Trophoblast cell (in vitro differentiated cells and primary cell): ENCODE data around the gene PXDN.
A peak's percentile ranks its signal among the peaks of the same experiment; 100 is the strongest.

Experiments
- DNase-seq, 2 donors: peaks; one replicate each; pipeline ENCODE4 v3.0.0-alpha.2; 2016
- H2AFZ ChIP-seq: 2 replicates; pipeline ENCODE4 v1.6.1; 2013; ENCODE audit warnings: low read length, moderate library complexity, mild to moderate bottlenecking; ENCODE audit not compliant: insufficient read depth, poor library complexity
- H2AK5ac ChIP-seq: 2 replicates; pipeline ENCODE4 v1.6.1; 2013; ENCODE audit warnings: mild to moderate bottlenecking, low read length
- H2BK120ac ChIP-seq: 2 replicates; pipeline ENCODE4 v1.6.1; 2013; ENCODE audit warnings: low read length, mild to moderate bottlenecking, moderate library complexity; ENCODE audit not compliant: insufficient read depth, poor library complexity
- H2BK12ac ChIP-seq: 2 replicates; pipeline ENCODE4 v1.6.1; 2013; ENCODE audit warnings: mild to moderate bottlenecking, low read length, moderate library complexity
- H2BK5ac ChIP-seq: 2 replicates; pipeline ENCODE4 v1.6.1; 2013; ENCODE audit warnings: low read length, low read depth, moderate library complexity, mild to moderate bottlenecking; ENCODE audit not compliant: poor library complexity
- H3K14ac ChIP-seq: 2 replicates; pipeline ENCODE4 v1.6.1; 2013; ENCODE audit warnings: mild to moderate bottlenecking, low read length
- H3K18ac ChIP-seq: 2 replicates; pipeline ENCODE4 v1.6.1; 2013; ENCODE audit warnings: mild to moderate bottlenecking, low read length
- H3K23ac ChIP-seq: 2 replicates; pipeline ENCODE4 v1.6.1; 2013; ENCODE audit warnings: low read length
- H3K27ac ChIP-seq: 2 replicates; pipeline ENCODE4 v1.5.1; 2013; ENCODE audit warnings: low read depth, mild to moderate bottlenecking, inconsistent platforms, low read length, moderate library complexity
- H3K27me3 ChIP-seq: 2 replicates; pipeline ENCODE4 v1.6.1; 2013; ENCODE audit warnings: inconsistent platforms, mild to moderate bottlenecking, low read length, moderate library complexity; ENCODE audit not compliant: insufficient read depth
- H3K36me3 ChIP-seq, 2 experiments: 1 replicate in 1 of 2; 2 replicates in 1 of 2; pipeline ENCODE4 v1.6.1; 2013; ENCODE audit warnings: low read length in 2 of 2, mild to moderate bottlenecking in 2 of 2, moderate library complexity in 1 of 2; ENCODE audit not compliant: insufficient read depth in 2 of 2, control insufficient read depth in 1 of 2
- H3K4ac ChIP-seq: 2 replicates; pipeline ENCODE4 v1.6.1; 2013; ENCODE audit warnings: low read depth, mild to moderate bottlenecking, low read length, moderate library complexity
- H3K4me1 ChIP-seq, 2 experiments: 1 replicate in 1 of 2; 2 replicates in 1 of 2; pipeline ENCODE4 v1.6.1; 2013; ENCODE audit warnings: low read length in 2 of 2, mild to moderate bottlenecking in 2 of 2, moderate library complexity in 1 of 2; ENCODE audit not compliant: insufficient read depth in 2 of 2, control insufficient read depth in 1 of 2
- H3K4me2 ChIP-seq: 2 replicates; pipeline ENCODE4 v1.6.1; 2013; ENCODE audit warnings: inconsistent platforms, mild to moderate bottlenecking, low read length, moderate library complexity
- H3K4me3 ChIP-seq: 2 replicates; pipeline ENCODE4 v1.5.1; 2013; ENCODE audit warnings: mild to moderate bottlenecking, low read depth, low read length, inconsistent platforms
- H3K79me1 ChIP-seq: one replicate; pipeline ENCODE4 v1.6.1; 2013; ENCODE audit warnings: low read length
- H3K79me2 ChIP-seq: 2 replicates; pipeline ENCODE4 v1.6.1; 2013; ENCODE audit warnings: low read length, mild to moderate bottlenecking; ENCODE audit not compliant: control insufficient read depth, insufficient read depth, poor library complexity
- H3K9ac ChIP-seq: 2 replicates; pipeline ENCODE4 v1.6.1; 2013; ENCODE audit warnings: mild to moderate bottlenecking, low read length
- H3K9me3 ChIP-seq: 2 replicates; pipeline ENCODE4 v1.6.1; 2013; ENCODE audit warnings: low read depth, mild to moderate bottlenecking, control low read depth, inconsistent platforms, low read length; ENCODE audit not compliant: insufficient read depth
- H4K12ac ChIP-seq: 2 replicates; pipeline ENCODE4 v1.6.1; 2013; ENCODE audit warnings: low read depth, mild to moderate bottlenecking, low read length, moderate library complexity
- H4K8ac ChIP-seq: 2 replicates; pipeline ENCODE4 v1.6.1; 2013; ENCODE audit warnings: low read depth, mild to moderate bottlenecking, low read length, moderate library complexity
- H4K91ac ChIP-seq: one replicate; pipeline ENCODE4 v1.6.1; 2013; ENCODE audit warnings: low read depth, mild to moderate bottlenecking, low read length, moderate library complexity
- WGBS: extraction: QIAGEN DNeasy Blood & Tissue Kit; methylation state at CpG from one replicate; pipeline ENCODE4 v1.1.7; 2013; ENCODE audit warnings: missing lambda C conversion rate; ENCODE audit not compliant: insufficient read length, insufficient coverage; ENCODE audit errors: extremely low coverage; 5-methylcytosine and 5-hydroxymethylcytosine counted together

The PXDN gene

GRCh38 chr2:1722692-1723091 lies 21.6 kb downstream of the PXDN start:
- WGBS, result no CpG with 5 or more reads among the region's 3 CpGs
- no peak overlapping the region for H3K9ac ChIP-seq
- H3K4ac ChIP-seq, result no peak overlapping the region
- H3K36me3 ChIP-seq, result no peaks in the 10 kb centered on the region
- no peak overlapping the region for H2BK12ac ChIP-seq
- no peak overlapping the region for H3K4me2 ChIP-seq
- no peaks in the 10 kb centered on the region for H3K79me2 ChIP-seq
- H4K8ac ChIP-seq, result no peak overlapping the region
- H3K23ac ChIP-seq, result no peak overlapping the region
- H3K4me3 ChIP-seq, result no peak overlapping the region
- no peak overlapping the region for H2AFZ ChIP-seq
- no peak overlapping the region for H4K91ac ChIP-seq
- H3K27ac ChIP-seq, result no peak overlapping the region
- no peak overlapping the region for H2AK5ac ChIP-seq
- H3K9me3 ChIP-seq, result peaks cover 1% of the 10 kb centered on the region
- H3K14ac ChIP-seq, result no peak overlapping the region
- H3K27me3 ChIP-seq, result no peaks in the 10 kb centered on the region
- no peak overlapping the region for H4K12ac ChIP-seq
- no peaks in the 10 kb centered on the region for H3K79me1 ChIP-seq
- DNase-seq, result no peak
- no peak overlapping the region for H2BK120ac ChIP-seq
- peaks cover 0 to 6% of the 10 kb centered on the region in 2 experiments for H3K4me1 ChIP-seq
- no peak overlapping the region for H2BK5ac ChIP-seq
- peak overlapping the region; percentile 10 for H3K18ac ChIP-seq

GRCh38 chr2:1721706-1722646 lies 22.3 kb downstream of the PXDN start:
- H4K12ac ChIP-seq, result no peak overlapping the region
- peak in 1 of 2 donors; percentile 18 for DNase-seq
- WGBS, result no CpG with 5 or more reads among the region's 16 CpGs

GRCh38 chr2:1718339-1719220 lies 25.7 kb downstream of the PXDN start:
- peaks cover 13 to 24% of the 10 kb centered on the region in 2 experiments for H3K4me1 ChIP-seq
- peaks cover 6% of the 10 kb centered on the region for H3K79me2 ChIP-seq
- H3K4me2 ChIP-seq, result no peak overlapping the region
- no peak overlapping the region for H2AFZ ChIP-seq
- no peak overlapping the region for H2BK12ac ChIP-seq
- peaks cover 5% of the 10 kb centered on the region for H3K79me1 ChIP-seq
- DNase-seq, result no peak
- no peak overlapping the region for H3K4me3 ChIP-seq
- no peaks in the 10 kb centered on the region for H3K27me3 ChIP-seq
- H2BK5ac ChIP-seq, result no peak overlapping the region
- no peak overlapping the region for H2BK120ac ChIP-seq
- peaks cover 3% of the 10 kb centered on the region for H3K9me3 ChIP-seq
- H3K27ac ChIP-seq, result no peak overlapping the region
- H3K23ac ChIP-seq, result no peak overlapping the region
- H4K8ac ChIP-seq, result no peak overlapping the region
- peaks cover 0 to 4% of the 10 kb centered on the region in 2 experiments for H3K36me3 ChIP-seq
- WGBS, result 100% methylated on average over 2 of the region's 23 CpGs
- H3K14ac ChIP-seq, result no peak overlapping the region
- H4K91ac ChIP-seq, result no peak overlapping the region
- no peak overlapping the region for H2AK5ac ChIP-seq
- no peak overlapping the region for H4K12ac ChIP-seq
- H3K9ac ChIP-seq, result no peak overlapping the region
- H3K18ac ChIP-seq, result no peak overlapping the region
- no peak overlapping the region for H3K4ac ChIP-seq

More at GRCh38 chr2:1721706-1722646, 22.3 kb downstream of the PXDN start:
- H3K4ac ChIP-seq, result no peak overlapping the region
- H3K4me2 ChIP-seq, result no peak overlapping the region
- H3K9ac ChIP-seq, result no peak overlapping the region
- H3K4me3 ChIP-seq, result no peak overlapping the region
- no peak overlapping the region for H3K14ac ChIP-seq
- no peak overlapping the region for H2BK5ac ChIP-seq
- no peak overlapping the region for H4K8ac ChIP-seq
- no peaks in the 10 kb centered on the region for H3K79me2 ChIP-seq
- no peaks in the 10 kb centered on the region for H3K36me3 ChIP-seq
- no peak overlapping the region for H2BK120ac ChIP-seq
- H3K9me3 ChIP-seq, result peaks cover 1% of the 10 kb centered on the region
- H3K79me1 ChIP-seq, result no peaks in the 10 kb centered on the region
- H2AFZ ChIP-seq, result no peak overlapping the region
- H3K23ac ChIP-seq, result no peak overlapping the region
- no peak overlapping the region for H2BK12ac ChIP-seq
- H2AK5ac ChIP-seq, result no peak overlapping the region
- no peaks in the 10 kb centered on the region for H3K27me3 ChIP-seq
- no peak overlapping the region for H3K18ac ChIP-seq
- peaks cover 1 to 8% of the 10 kb centered on the region in 2 experiments for H3K4me1 ChIP-seq
- no peak overlapping the region for H3K27ac ChIP-seq
- no peak overlapping the region for H4K91ac ChIP-seq

GRCh38 chr2:1717113-1717512 lies 27.2 kb downstream of the PXDN start:
- Histone ChIP-seq H4K91ac (no peak overlapping the region), H2BK5ac (peak overlapping the region; percentile 11), H3K79me1 (peaks cover 5% of the 10 kb centered on the region), H3K4me2 (peak overlapping the region; percentile 21), H3K18ac (no peak overlapping the region), H3K23ac (no peak overlapping the region), H3K4ac (no peak overlapping the region), H2BK120ac (no peak overlapping the region), H3K79me2 (peaks cover 8% of the 10 kb centered on the region), H4K12ac (no peak overlapping the region), H2AFZ (no peak overlapping the region), H3K36me3 (peaks cover 0 to 4% of the 10 kb centered on the region in 2 experiments), H2AK5ac (no peak overlapping the region), H2BK12ac (no peak overlapping the region), H3K9me3 (peaks cover 3% of the 10 kb centered on the region), H4K8ac (no peak overlapping the region), H3K4me3 (no peak overlapping the region), H3K4me1 (peaks cover 13 to 24% of the 10 kb centered on the region in 2 experiments), H3K14ac (no peak overlapping the region), H3K9ac (no peak overlapping the region), H3K27me3 (no peaks in the 10 kb centered on the region), H3K27ac (peak overlapping the region; percentile 69)
- WGBS, result no CpG with 5 or more reads among the region's 9 CpGs
- no peak for DNase-seq
